ENCODE results near the gene ZNF593. TPM values are rescaled to one million over a fixed set of nuclear protein-coding genes. Genes with fewer than 3 reads are reported as not detected.

The ZNF593 gene
- total RNA-seq, 4 donors from 2014 or later = 39.6 to 135 (median 97.3) TPM

DNA sequence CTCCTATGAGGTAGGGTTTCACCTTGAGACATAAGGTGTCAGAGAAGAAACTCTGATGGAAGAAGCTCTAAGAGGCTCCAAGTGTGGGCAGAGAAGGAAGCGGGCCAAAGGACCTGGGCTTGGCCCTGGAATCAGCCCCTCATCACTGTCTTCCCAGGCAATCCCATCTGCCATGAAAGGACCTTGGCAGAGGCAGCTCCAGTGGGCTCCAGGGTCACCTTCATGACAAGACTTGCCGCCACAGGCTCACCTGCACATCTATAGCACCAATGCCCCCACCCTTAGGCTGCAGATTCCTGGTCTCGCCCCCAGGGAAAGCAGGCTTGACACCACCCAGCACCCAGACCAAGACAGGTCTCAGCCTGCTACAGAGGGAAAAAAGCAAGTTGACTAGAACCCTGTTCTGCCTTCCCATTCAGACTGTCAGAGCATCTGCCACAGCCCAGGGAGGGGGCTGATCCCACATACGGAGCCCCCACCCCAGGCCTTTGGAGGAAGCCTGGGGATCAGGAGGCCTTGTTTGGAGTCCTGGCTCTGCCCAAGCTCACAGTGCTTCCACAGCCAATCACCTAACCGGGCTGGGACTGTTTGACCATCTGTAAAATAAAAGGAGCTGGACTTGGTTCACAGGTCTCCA, 11.3 kb upstream of the ZNF593 start:
- ATAC-seq (no peak), DNase-seq (peak in 1 of 2 donors; percentile 6)
- no peaks in the 10 kb centered on the region for H3K27me3 ChIP-seq
- no peaks in the 10 kb centered on the region for H3K36me3 ChIP-seq
- no peak for TF ChIP-seq POLR2A (IDR thresholded peaks at IDR 0.05)
- TF ChIP-seq, protein P1, sequence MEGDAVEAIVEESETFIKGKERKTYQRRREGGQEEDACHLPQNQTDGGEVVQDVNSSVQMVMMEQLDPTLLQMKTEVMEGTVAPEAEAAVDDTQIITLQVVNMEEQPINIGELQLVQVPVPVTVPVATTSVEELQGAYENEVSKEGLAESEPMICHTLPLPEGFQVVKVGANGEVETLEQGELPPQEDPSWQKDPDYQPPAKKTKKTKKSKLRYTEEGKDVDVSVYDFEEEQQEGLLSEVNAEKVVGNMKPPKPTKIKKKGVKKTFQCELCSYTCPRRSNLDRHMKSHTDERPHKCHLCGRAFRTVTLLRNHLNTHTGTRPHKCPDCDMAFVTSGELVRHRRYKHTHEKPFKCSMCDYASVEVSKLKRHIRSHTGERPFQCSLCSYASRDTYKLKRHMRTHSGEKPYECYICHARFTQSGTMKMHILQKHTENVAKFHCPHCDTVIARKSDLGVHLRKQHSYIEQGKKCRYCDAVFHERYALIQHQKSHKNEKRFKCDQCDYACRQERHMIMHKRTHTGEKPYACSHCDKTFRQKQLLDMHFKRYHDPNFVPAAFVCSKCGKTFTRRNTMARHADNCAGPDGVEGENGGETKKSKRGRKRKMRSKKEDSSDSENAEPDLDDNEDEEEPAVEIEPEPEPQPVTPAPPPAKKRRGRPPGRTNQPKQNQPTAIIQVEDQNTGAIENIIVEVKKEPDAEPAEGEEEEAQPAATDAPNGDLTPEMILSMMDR (IDR thresholded peaks at IDR 0.05 in 4 of 5, conservative IDR thresholded peaks at IDR 0.05 in 1 of 5) = no peak
- intact Hi-C loops (cut with DNase I; ENCODE audit: low total_unique reads) = no loop called here
- in situ Hi-C loops (cut with MboI; ENCODE audit: low sequenced_read_pairs in 4 of 4) = loop anchor here in 1 of 4 donors (25.0 kb wide), 2 partner anchors 121 to 271 kb away; partner anchors contain the start of genes PAQR7 and SLC30A2
- peaks cover 7 to 11% of the 10 kb centered on the region in 2 donors for H3K4me1 ChIP-seq
- no peaks in the 10 kb centered on the region for H3K9me3 ChIP-seq
- peak overlapping the region in 3 of 4 donors; percentile 6 to 65 (median 57) for H3K4me3 ChIP-seq
- H3K27ac ChIP-seq = peak overlapping the region; percentile 3 to 81 (median 63)

DNA sequence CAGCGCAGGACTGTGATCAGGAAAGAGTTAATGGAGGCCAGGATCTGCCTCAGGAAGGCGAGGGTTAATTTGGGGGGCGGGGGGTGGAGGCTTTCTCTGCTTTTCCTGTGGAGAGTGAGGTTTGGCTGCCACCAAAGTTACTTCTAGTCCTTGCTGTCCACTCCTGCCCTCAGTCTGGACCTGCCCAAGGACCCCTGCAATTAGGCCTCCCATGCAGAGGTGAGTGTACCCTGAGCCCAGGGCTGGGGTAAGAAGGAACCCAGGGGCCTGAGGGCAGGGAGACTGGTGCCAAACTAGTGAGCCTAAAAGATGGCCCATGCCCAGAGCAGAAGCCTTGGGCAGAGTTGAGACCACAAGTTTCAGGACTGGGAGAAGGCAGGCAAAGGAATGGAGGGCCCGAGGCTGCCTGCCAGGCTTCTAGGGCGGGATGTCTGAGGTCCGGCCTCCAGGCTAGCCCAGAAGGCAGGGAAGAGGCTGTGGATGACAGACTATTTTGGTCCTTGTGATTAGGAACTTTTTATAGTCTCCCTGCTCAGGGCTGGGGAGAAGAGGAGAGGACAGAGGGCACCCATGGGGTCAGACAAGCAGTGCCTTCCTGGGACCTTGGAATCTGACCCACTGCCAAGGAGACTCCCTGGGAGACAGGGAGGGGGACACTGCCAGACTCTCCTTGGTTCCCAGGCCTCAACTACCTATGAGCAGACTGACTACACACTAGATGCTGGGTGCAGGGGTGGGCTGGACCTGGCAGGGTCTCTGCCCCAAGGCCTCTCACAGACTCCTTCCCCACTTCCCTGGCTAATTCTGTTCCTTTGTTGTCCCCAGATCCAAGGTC, 10.6 kb upstream of the ZNF593 start, which contains the start of gene FAM110D:
Gene FAM110D (plus strand): TSS at position 172 of the 835 bp plus-strand sequence. CDS start 2,213 bp downstream, outside the sequence.
- no peaks in the 10 kb centered on the region for H3K36me3 ChIP-seq
- ATAC-seq = no peak
- no peaks in the 10 kb centered on the region for H3K9me3 ChIP-seq
- TF ChIP-seq POLR2A (IDR thresholded peaks at IDR 0.05) = no peak
- TF ChIP-seq, protein P1 (IDR thresholded peaks at IDR 0.05 in 4 of 5, conservative IDR thresholded peaks at IDR 0.05 in 1 of 5) = no peak
- peak in 1 of 2 donors; percentile 12 for DNase-seq
- intact Hi-C loops (cut with DNase I; ENCODE audit: low total_unique reads) (no loop called here), in situ Hi-C loops (cut with MboI; ENCODE audit: low sequenced_read_pairs in 4 of 4) (loop anchor here in 1 of 4 donors (25.0 kb wide), 2 partner anchors 122 to 272 kb away; partner anchors contain the start of genes PAQR7 and SLC30A2)
- H3K4me1 ChIP-seq = peaks cover 7 to 11% of the 10 kb centered on the region in 2 donors
- no peaks in the 10 kb centered on the region for H3K27me3 ChIP-seq
- H3K27ac ChIP-seq = peak within 1 kb of the TSS; percentile 32 to 81 (median 63)
- peak within 1 kb of the TSS; percentile 6 to 76 (median 61) for H3K4me3 ChIP-seq

DNA sequence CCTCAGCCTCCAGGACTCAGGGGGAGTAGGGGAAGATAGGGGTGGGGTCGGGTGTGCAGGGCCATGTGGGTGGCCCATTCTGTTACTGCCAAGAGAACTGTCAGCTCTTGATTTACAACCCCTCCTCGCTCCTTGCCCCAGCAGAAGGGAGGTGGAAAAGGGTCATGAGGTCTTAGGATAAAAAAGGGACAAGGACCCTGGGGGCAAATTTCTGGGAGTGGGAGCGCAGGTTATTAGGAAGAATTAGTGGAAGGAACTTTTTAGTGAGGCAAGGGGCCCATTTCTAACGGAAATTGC, 10.0 kb upstream of the ZNF593 start:
- Histone ChIP-seq H3K4me3 (peak overlapping the region; percentile 6 to 76 (median 61)), H3K36me3 (no peaks in the 10 kb centered on the region), H3K4me1 (peaks cover 7 to 14% of the 10 kb centered on the region in 2 donors), H3K27ac (peak overlapping the region in 3 of 4 donors; percentile 61 to 81 (median 65)), H3K9me3 (no peaks in the 10 kb centered on the region), H3K27me3 (no peaks in the 10 kb centered on the region)
- in situ Hi-C loops (cut with MboI; ENCODE audit: low sequenced_read_pairs in 4 of 4) (loop anchor here in 1 of 4 donors (25.0 kb wide), 2 partner anchors 122 to 272 kb away; partner anchors contain the start of genes PAQR7 and SLC30A2), intact Hi-C loops (cut with DNase I; ENCODE audit: low total_unique reads) (loop anchor here (2.0 to 5.0 kb wide), 2 partner anchors 49 to 122 kb away; partner anchors contain the start of gene PDIK1L)
- TF ChIP-seq, protein P1 (IDR thresholded peaks at IDR 0.05 in 4 of 5, conservative IDR thresholded peaks at IDR 0.05 in 1 of 5) = no peak
- no peak for TF ChIP-seq POLR2A (IDR thresholded peaks at IDR 0.05)
- no peak for ATAC-seq
- no peak for DNase-seq

DNA sequence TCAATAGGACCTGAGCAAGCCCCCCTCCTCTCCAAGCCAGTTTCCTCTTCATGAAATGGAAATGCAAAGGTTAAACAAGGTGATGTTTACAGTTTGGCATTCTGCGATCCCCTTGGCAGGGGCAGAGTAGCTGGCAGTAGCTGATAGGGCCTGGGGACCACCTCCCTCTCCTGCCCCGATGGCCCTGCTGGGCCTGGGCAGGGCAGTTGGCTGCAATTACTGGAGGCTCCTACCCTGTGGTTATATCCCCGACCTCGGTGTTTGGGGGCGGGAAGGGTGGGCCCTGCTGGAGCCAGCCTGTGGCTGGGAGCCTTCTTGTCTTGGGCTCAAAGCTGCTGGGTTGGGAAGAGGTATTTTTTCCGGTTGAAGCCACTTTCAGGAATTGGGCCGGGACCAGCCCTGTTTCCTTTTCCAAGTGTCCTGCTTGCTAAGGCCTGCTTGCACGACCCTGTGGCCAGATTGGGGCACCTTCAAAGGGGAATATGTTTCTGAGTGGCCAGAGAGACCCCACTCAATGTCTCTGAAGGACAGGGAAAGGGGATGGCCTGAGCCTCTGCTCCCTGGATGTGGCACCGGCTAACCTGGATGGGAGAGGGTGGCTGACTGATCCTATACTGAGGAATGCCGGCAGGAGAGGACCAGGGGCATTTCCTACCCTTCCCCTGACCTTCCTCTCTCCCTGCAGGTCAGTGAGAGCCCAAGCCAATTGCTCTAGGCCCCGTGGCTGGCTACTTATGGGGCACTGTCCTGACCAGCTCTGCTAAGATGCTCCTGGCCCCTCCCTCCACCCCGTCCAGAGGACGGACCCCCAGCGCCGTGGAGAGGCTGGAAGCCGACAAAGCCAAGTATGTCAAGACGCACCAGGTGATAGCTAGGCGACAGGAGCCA, 8.9 kb upstream of the ZNF593 start:
- Histone ChIP-seq H3K9me3 (no peaks in the 10 kb centered on the region), H3K27ac (peak overlapping the region; percentile 78 to 87 (median 84)), H3K27me3 (no peaks in the 10 kb centered on the region), H3K4me1 (peaks cover 7 to 14% of the 10 kb centered on the region in 2 donors), H3K36me3 (no peaks in the 10 kb centered on the region), H3K4me3 (peak overlapping the region; percentile 57 to 76 (median 68))
- TF ChIP-seq, protein P1 (IDR thresholded peaks at IDR 0.05 in 4 of 5, conservative IDR thresholded peaks at IDR 0.05 in 1 of 5) = no peak
- TF ChIP-seq POLR2A (IDR thresholded peaks at IDR 0.05) = no peak
- intact Hi-C loops (cut with DNase I; ENCODE audit: low total_unique reads) = loop anchor here (2.0 to 5.0 kb wide), 2 partner anchors 50 to 123 kb away; partner anchors contain the start of gene PDIK1L
- ATAC-seq = peak; percentile 2 to 7
- DNase-seq = no peak
- in situ Hi-C loops (cut with MboI; ENCODE audit: low sequenced_read_pairs in 4 of 4) = loop anchor here in 1 of 4 donors (25.0 kb wide), 2 partner anchors 123 to 273 kb away; partner anchors contain the start of genes PAQR7 and SLC30A2

Data from gastrocnemius medialis (tissue), 4 donors.